CD14-positive monocyte (primary cell): ENCODE results near the gene WIZ. TPM values are rescaled to one million over a fixed set of nuclear protein-coding genes. Genes with fewer than 3 reads are reported as not detected.

ENCODE experiments used
- DNase-seq, 3 donors: peaks; one replicate each; pipeline ENCODE4 v3.0.0-alpha.2; 2011 to 2022
- H2AFZ ChIP-seq: 2 replicates; pipeline ENCODE4 v1.6.0; 2012; ENCODE audit warnings: mild to moderate bottlenecking, low read depth, low read length, inconsistent platforms; ENCODE audit not compliant: insufficient read depth, poor library complexity, severe bottlenecking
- H3K27ac ChIP-seq, 2 donors: 1 replicate in 1 of 2; 2 replicates in 1 of 2; pipeline ENCODE4 v1.5.1; 2012 to 2013; ENCODE audit warnings: low read length in 2 of 2, control low read depth in 1 of 2, inconsistent platforms in 1 of 2, low read depth in 1 of 2, mild to moderate bottlenecking in 1 of 2
- H3K27me3 ChIP-seq, 2 donors: one replicate each; pipeline versions ENCODE4 v1.6.0 to v1.6.1; 2011 to 2013; ENCODE audit warnings: low read length in 2 of 2; ENCODE audit not compliant: control insufficient read depth in 2 of 2, insufficient read depth in 2 of 2
- H3K36me3 ChIP-seq, 2 donors: replicated peaks in 1 of 2; 1 replicate in 1 of 2; 2 replicates in 1 of 2; pipeline versions ENCODE4 v1.5.1 to v1.6.1; 2012 to 2013; ENCODE audit warnings: low read length in 2 of 2, control low read depth in 1 of 2, inconsistent platforms in 1 of 2, mild to moderate bottlenecking in 1 of 2; ENCODE audit not compliant: insufficient read depth in 2 of 2, control insufficient read depth in 1 of 2
- H3K4me1 ChIP-seq, 2 donors: 1 replicate in 1 of 2; 2 replicates in 1 of 2; pipeline versions ENCODE4 v1.5.1 to v1.6.1; 2012 to 2013; ENCODE audit warnings: low read length in 2 of 2, control low read depth in 1 of 2, inconsistent platforms in 1 of 2, mild to moderate bottlenecking in 1 of 2, moderate library complexity in 1 of 2; ENCODE audit not compliant: insufficient read depth in 2 of 2, control insufficient read depth in 1 of 2
- H3K4me2 ChIP-seq: replicated peaks from 2 replicates; pipeline ENCODE3; 2012; ENCODE audit warnings: low read length, moderate library complexity, mild to moderate bottlenecking; ENCODE audit not compliant: poor library complexity, severe bottlenecking; ENCODE audit errors: extremely low read depth
- H3K4me3 ChIP-seq, 3 experiments: fragments of 200-600 bp in 1 of 3; sonication (generic) in 1 of 3; replicated peaks in 1 of 3; 1 replicate in 2 of 3; 2 replicates in 1 of 3; pipeline ENCODE4 v1.5.1; 2011 to 2013; ENCODE audit warnings: low read length in 3 of 3, mild to moderate bottlenecking in 3 of 3, control low read depth in 2 of 3, low read depth in 2 of 3, inconsistent platforms in 1 of 3, moderate library complexity in 1 of 3
- H3K79me2 ChIP-seq: 2 replicates; pipeline ENCODE4 v1.6.0; 2012; ENCODE audit warnings: mild to moderate bottlenecking, control low read depth, inconsistent platforms, low read length, moderate library complexity; ENCODE audit not compliant: insufficient read depth
- H3K9ac ChIP-seq: 2 replicates; pipeline ENCODE4 v1.6.0; 2017; ENCODE audit warnings: low read length, mild to moderate bottlenecking; ENCODE audit not compliant: insufficient read depth, poor library complexity, severe bottlenecking
- H3K9me3 ChIP-seq, 2 donors: replicated peaks in 1 of 2; 1 replicate in 1 of 2; 2 replicates in 1 of 2; pipeline versions ENCODE4 v1.5.1 to v1.6.1; 2012 to 2013; ENCODE audit warnings: low read length in 2 of 2, control low read depth in 1 of 2; ENCODE audit not compliant: control insufficient read depth in 1 of 2, insufficient read depth in 1 of 2
- H4K20me1 ChIP-seq: 2 replicates; pipeline ENCODE4 v1.6.0; 2012; ENCODE audit warnings: mild to moderate bottlenecking, low read length, control low read depth, moderate library complexity; ENCODE audit not compliant: insufficient read depth
- H3K27ac Mint-ChIP-seq, 7 donors: one replicate each; pipeline ENCODE4 v1.8.0; 2020; ENCODE audit warnings: mild to moderate bottlenecking in 7 of 7, mixed read lengths in 7 of 7, moderate library complexity in 6 of 7, inconsistent platforms in 2 of 7
- H3K27me3 Mint-ChIP-seq, 3 donors: one replicate each; pipeline ENCODE4 v1.8.0; 2021 to 2022; ENCODE audit warnings: low read depth in 3 of 3, mild to moderate bottlenecking in 3 of 3, mixed read lengths in 3 of 3, moderate library complexity in 3 of 3, inconsistent platforms in 1 of 3
- H3K36me3 Mint-ChIP-seq, 2 donors: one replicate each; pipeline ENCODE4 v1.8.0; 2020; ENCODE audit warnings: mixed read lengths in 2 of 2, inconsistent platforms in 1 of 2, mild to moderate bottlenecking in 1 of 2
- H3K4me1 Mint-ChIP-seq: one replicate; pipeline ENCODE4 v1.8.0; 2020; ENCODE audit warnings: mild to moderate bottlenecking, mixed read lengths
- H3K4me3 Mint-ChIP-seq, 2 donors: one replicate each; pipeline ENCODE4 v1.8.0; 2020; ENCODE audit warnings: mild to moderate bottlenecking in 2 of 2, mixed read lengths in 2 of 2, moderate library complexity in 1 of 2
- H3K9me3 Mint-ChIP-seq, 7 donors: one replicate each; pipeline ENCODE4 v1.8.0; 2020 to 2022; ENCODE audit warnings: mixed read lengths in 7 of 7, mild to moderate bottlenecking in 6 of 7, moderate library complexity in 6 of 7, inconsistent platforms in 2 of 7
- WGBS: methylation state at CpG from one replicate; pipeline ENCODE4 v1.1.5; 2013; ENCODE audit warnings: missing lambda C conversion rate; ENCODE audit not compliant: insufficient coverage; 5-methylcytosine and 5-hydroxymethylcytosine counted together
- intact Hi-C, 2 donors: fragments of 100-400 bp; cut with micrococcal nuclease; formaldehyde crosslinking; loops; one replicate each; pipeline versions ENCODE4 v1.15.0 to v1.15.1; 2023
- polyA plus RNA-seq, 3 donors: library from polyadenylated mRNA; depleted of rRNA in 1 of 3; unstranded in 2 of 3; stranded (reverse) in 1 of 3; fragments of 300-500 nt in 2 of 3; fragments of >200 nt in 1 of 3; fragmentation: Illumina TruSeq in 2 of 3; gene quantifications; 1 replicate in 2 of 3; 2 replicates in 1 of 3; pipeline ENCODE4 v1.2.3, GENCODE V29; 2012 to 2021
- TF ChIP-seq, protein P1 (sequence below): fragments of 200-600 bp; IDR thresholded peaks from one replicate; pipeline ENCODE4 v1.8.0; 2022; ENCODE audit warnings: antibody characterized with exemption, mild to moderate bottlenecking

WIZ gene
- polyA plus RNA-seq, 3 donors = 0.47 to 13.7 (median 0.51) TPM

DNA sequence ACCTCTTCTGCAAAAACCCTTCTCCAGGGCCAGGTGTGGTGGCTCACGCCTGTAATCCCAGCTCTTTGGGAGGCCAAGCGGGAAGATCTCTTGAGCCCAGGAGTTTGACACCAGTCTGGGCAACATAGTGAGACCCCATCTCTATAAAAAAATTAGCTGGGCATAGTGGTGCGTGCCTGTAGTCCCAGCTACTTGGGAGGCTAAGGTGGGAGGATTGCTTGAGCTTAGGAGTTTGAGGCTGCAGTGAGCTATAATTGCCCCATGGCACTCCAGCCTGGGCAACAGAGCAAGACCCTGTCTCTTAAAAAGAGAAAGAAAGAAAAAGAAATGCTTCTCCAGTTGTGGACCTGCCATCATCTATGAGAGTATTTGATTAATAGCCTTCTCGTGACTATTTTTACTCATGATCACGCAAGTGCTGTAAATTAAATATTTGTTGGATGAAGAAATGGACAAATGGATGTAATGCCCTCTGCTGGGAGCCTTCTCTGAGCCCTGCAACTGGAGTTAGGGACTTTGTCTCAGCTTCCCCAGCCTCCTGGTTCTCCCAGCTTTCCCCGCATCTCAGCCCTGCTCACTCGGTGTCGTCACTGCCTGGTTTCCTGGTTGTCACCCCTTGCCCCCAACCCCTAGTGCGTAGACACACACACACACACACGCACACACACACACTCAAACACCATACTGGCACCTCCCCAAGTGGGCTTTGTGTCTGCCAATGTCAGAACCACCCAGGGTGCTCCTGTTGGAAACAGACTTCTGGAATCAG is 12.2 kb downstream of the WIZ start:
- H3K27me3 Mint-ChIP-seq = peaks cover 0 to 9% (median 3%) of the 10 kb centered on the region in 3 donors
- no peaks in the 10 kb centered on the region for H3K9me3 ChIP-seq
- no peak overlapping the region for H3K4me2 ChIP-seq
- peaks cover 7% of the 10 kb centered on the region for H3K4me1 Mint-ChIP-seq
- TF ChIP-seq, protein P1, sequence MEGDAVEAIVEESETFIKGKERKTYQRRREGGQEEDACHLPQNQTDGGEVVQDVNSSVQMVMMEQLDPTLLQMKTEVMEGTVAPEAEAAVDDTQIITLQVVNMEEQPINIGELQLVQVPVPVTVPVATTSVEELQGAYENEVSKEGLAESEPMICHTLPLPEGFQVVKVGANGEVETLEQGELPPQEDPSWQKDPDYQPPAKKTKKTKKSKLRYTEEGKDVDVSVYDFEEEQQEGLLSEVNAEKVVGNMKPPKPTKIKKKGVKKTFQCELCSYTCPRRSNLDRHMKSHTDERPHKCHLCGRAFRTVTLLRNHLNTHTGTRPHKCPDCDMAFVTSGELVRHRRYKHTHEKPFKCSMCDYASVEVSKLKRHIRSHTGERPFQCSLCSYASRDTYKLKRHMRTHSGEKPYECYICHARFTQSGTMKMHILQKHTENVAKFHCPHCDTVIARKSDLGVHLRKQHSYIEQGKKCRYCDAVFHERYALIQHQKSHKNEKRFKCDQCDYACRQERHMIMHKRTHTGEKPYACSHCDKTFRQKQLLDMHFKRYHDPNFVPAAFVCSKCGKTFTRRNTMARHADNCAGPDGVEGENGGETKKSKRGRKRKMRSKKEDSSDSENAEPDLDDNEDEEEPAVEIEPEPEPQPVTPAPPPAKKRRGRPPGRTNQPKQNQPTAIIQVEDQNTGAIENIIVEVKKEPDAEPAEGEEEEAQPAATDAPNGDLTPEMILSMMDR = no peak
- H3K4me1 ChIP-seq = peaks cover 10% of the 10 kb centered on the region in 2 donors
- no peaks in the 10 kb centered on the region for H4K20me1 ChIP-seq
- no peaks in the 10 kb centered on the region for H3K27me3 ChIP-seq
- no peaks in the 10 kb centered on the region for H3K79me2 ChIP-seq
- no peak overlapping the region for H3K9ac ChIP-seq
- H3K4me3 Mint-ChIP-seq = no peak overlapping the region
- no peak overlapping the region for H3K27ac Mint-ChIP-seq
- intact Hi-C loops = no loop called here
- H3K4me3 ChIP-seq = no peak overlapping the region
- WGBS = 88% methylated on average over 9 of the region's 10 CpGs
- DNase-seq = no peak
- no peak overlapping the region for H2AFZ ChIP-seq
- H3K9me3 Mint-ChIP-seq = no peaks in the 10 kb centered on the region
- no peaks in the 10 kb centered on the region for H3K36me3 ChIP-seq
- no peak overlapping the region for H3K27ac ChIP-seq
- H3K36me3 Mint-ChIP-seq = no peaks in the 10 kb centered on the region

DNA sequence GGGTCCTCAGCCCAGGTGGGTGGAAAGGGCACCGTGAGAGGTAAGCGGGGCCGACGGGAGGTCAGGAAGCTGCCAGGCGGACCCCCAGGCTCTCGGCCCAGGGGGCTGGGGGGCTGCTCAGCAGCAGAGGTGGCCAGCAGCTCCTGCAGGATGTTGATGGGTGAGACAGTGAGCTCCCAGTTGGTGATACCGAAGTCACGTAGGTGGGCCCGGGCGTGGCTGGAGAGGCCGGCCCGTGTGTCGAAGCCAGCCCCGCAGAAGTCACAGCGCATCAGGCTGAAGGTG is 13.0 kb downstream of the WIZ start:
- Histone ChIP-seq H3K9me3 (no peaks in the 10 kb centered on the region), H3K4me1 (peaks cover 13 to 14% of the 10 kb centered on the region in 2 donors), H3K9ac (no peak overlapping the region), H3K4me2 (no peak overlapping the region), H4K20me1 (no peaks in the 10 kb centered on the region), H3K79me2 (peaks cover 5% of the 10 kb centered on the region), H3K36me3 (no peaks in the 10 kb centered on the region), H3K27ac (no peak overlapping the region), H3K27me3 (no peaks in the 10 kb centered on the region), H3K4me3 (no peak overlapping the region), H2AFZ (no peak overlapping the region)
- Mint-ChIP-seq H3K9me3 (peaks cover 0 to under 1% (median 0%) of the 10 kb centered on the region in 7 donors), H3K27me3 (peaks cover 0 to 9% (median 0%) of the 10 kb centered on the region in 3 donors), H3K4me3 (no peak overlapping the region), H3K36me3 (no peaks in the 10 kb centered on the region), H3K4me1 (peaks cover 10% of the 10 kb centered on the region), H3K27ac (no peak overlapping the region)
- WGBS = 98% methylated on average over 10 of the region's 15 CpGs
- intact Hi-C loops = no loop called here
- TF ChIP-seq, protein P1 = no peak
- DNase-seq = no peak
